H1 (cell line): ENCODE data around the gene SH3PXD2B. TPM values are rescaled to one million over a fixed set of nuclear protein-coding genes. Genes with fewer than 3 reads are reported as not detected.

Experiments used
- CTCF ChIA-PET: fragments of 300-600 bp; sonication (Branson Sonifier 250); formaldehyde crosslinking; loops from one replicate; lab custom pipeline; 2021; ENCODE audit not compliant: partially characterized antibody; lab: Charles Lee
- POLR2A ChIA-PET: fragments of 300-600 bp; sonication (Branson Sonifier 250); formaldehyde crosslinking; loops from one replicate; lab custom pipeline; 2021; ENCODE audit warnings: inconsistent platforms; ENCODE audit not compliant: partially characterized antibody; lab: Charles Lee
- DNase-seq, 2 experiments: peaks; one replicate each; pipeline versions ENCODE4 v3.0.0 to v3.0.0-alpha.2; 2010 to 2022; ENCODE audit warnings: low spot score in 2 of 2, low read depth in 1 of 2, mixed read lengths in 1 of 2
- FAIRE-seq: peaks from 2 replicates; lab custom pipeline; 2011; peaks lifted over from hg19 to GRCh38; lab: Jason Lieb, UNC
- H2AFZ ChIP-seq: 2 replicates; pipeline ENCODE4 v1.8.1; 2012; ENCODE audit warnings: low read length, inconsistent platforms
- H2AK5ac ChIP-seq: 2 replicates; pipeline ENCODE4 v1.6.1; 2013; ENCODE audit warnings: low read depth, low read length
- H2BK120ac ChIP-seq: replicated peaks from 2 replicates; pipeline ENCODE3; 2013; ENCODE audit warnings: low read depth, low read length, inconsistent platforms
- H2BK12ac ChIP-seq: 2 replicates; pipeline ENCODE4 v1.6.1; 2013; ENCODE audit warnings: low read depth, low read length
- H2BK15ac ChIP-seq: 2 replicates; pipeline ENCODE4 v1.6.1; 2013; ENCODE audit warnings: low read length
- H2BK20ac ChIP-seq: 2 replicates; pipeline ENCODE4 v1.6.1; 2013; ENCODE audit warnings: low read length
- H2BK5ac ChIP-seq: 2 replicates; pipeline ENCODE4 v1.6.1; 2013; ENCODE audit warnings: low read depth, low read length
- H3K14ac ChIP-seq: 2 replicates; pipeline ENCODE4 v1.6.1; 2013; ENCODE audit warnings: inconsistent platforms; ENCODE audit not compliant: insufficient read length
- H3K18ac ChIP-seq: 2 replicates; pipeline ENCODE4 v1.6.1; 2013; ENCODE audit warnings: low read length; ENCODE audit errors: extremely low read depth
- H3K23ac ChIP-seq: 2 replicates; pipeline ENCODE4 v1.6.1; 2013; ENCODE audit warnings: inconsistent platforms; ENCODE audit not compliant: insufficient read length
- H3K23me2 ChIP-seq: 2 replicates; pipeline ENCODE4 v1.6.1; 2013; ENCODE audit warnings: low read depth, low read length
- H3K27ac ChIP-seq: 2 replicates; pipeline ENCODE4 v1.6.1; 2011; ENCODE audit warnings: low read depth, low read length, inconsistent platforms
- H3K27me3 ChIP-seq, 4 experiments: replicated peaks in 1 of 4; 1 replicate in 1 of 4; 2 replicates in 3 of 4; pipeline versions ENCODE4 v1.6.1 to v1.8.1; 2011 to 2013; ENCODE audit warnings: low read length in 3 of 4, mild to moderate bottlenecking in 3 of 4, inconsistent platforms in 2 of 4, mixed read lengths in 2 of 4, moderate library complexity in 1 of 4; ENCODE audit not compliant: control insufficient read depth in 3 of 4, insufficient read depth in 3 of 4; ENCODE audit errors: extremely low read depth in 1 of 4
- H3K36me3 ChIP-seq, 4 experiments: 2 replicates each; pipeline versions ENCODE4 v1.6.1 to v1.8.1; 2011 to 2013; ENCODE audit warnings: mild to moderate bottlenecking in 4 of 4, low read length in 3 of 4, moderate library complexity in 2 of 4, control low read depth in 1 of 4, inconsistent platforms in 1 of 4; ENCODE audit not compliant: insufficient read depth in 4 of 4, control insufficient read depth in 2 of 4
- H3K4ac ChIP-seq: replicated peaks from 2 replicates; pipeline ENCODE3; 2013; ENCODE audit warnings: low read length, low read depth, mixed read lengths, inconsistent platforms; ENCODE audit not compliant: insufficient read length
- H3K4me1 ChIP-seq, 4 experiments: replicated peaks in 1 of 4; 1 replicate in 1 of 4; 2 replicates in 3 of 4; pipeline versions ENCODE4 v1.6.1 to v1.8.1; 2011 to 2013; ENCODE audit warnings: low read length in 3 of 4, inconsistent platforms in 2 of 4, mixed read lengths in 1 of 4; ENCODE audit not compliant: insufficient read depth in 4 of 4, control insufficient read depth in 3 of 4
- H3K4me2 ChIP-seq, 2 experiments: 2 replicates each; pipeline versions ENCODE4 v1.6.1 to v1.8.1; 2011 to 2013; ENCODE audit warnings: low read depth in 2 of 2, low read length in 2 of 2, control low read depth in 1 of 2, inconsistent platforms in 1 of 2, mild to moderate bottlenecking in 1 of 2; ENCODE audit not compliant: insufficient read depth in 1 of 2
- H3K4me3 ChIP-seq, 4 experiments: fragments of 200-600, 300-600 bp in 1 of 4; sonication (generic), shearing (Covaris generic), sonication (Bioruptor Twin) in 1 of 4; 2 replicates each; pipeline versions ENCODE4 v1.5.1 to v1.8.1; 2011 to 2016; ENCODE audit warnings: low read length in 4 of 4, low read depth in 3 of 4, control low read depth in 2 of 4, inconsistent platforms in 2 of 4, mild to moderate bottlenecking in 2 of 4, mixed read lengths in 1 of 4, moderate library complexity in 1 of 4; ENCODE audit not compliant: insufficient read depth in 2 of 4; ENCODE audit errors: extremely low read depth in 1 of 4
- H3K56ac ChIP-seq: replicated peaks from 2 replicates; pipeline ENCODE3; 2013; ENCODE audit warnings: low read depth, mild to moderate bottlenecking, mixed read lengths, low read length, inconsistent platforms; ENCODE audit not compliant: insufficient read length
- H3K79me1 ChIP-seq: 2 replicates; pipeline ENCODE4 v1.6.1; 2013; ENCODE audit warnings: low read depth, low read length, control low read depth
- H3K79me2 ChIP-seq, 2 experiments: 2 replicates each; pipeline versions ENCODE4 v1.6.1 to v1.8.1; 2012 to 2013; ENCODE audit warnings: low read length in 2 of 2, mild to moderate bottlenecking in 2 of 2, inconsistent platforms in 1 of 2; ENCODE audit not compliant: insufficient read depth in 2 of 2, control insufficient read depth in 1 of 2
- H3K9ac ChIP-seq, 4 experiments: replicated peaks in 1 of 4; 1 replicate in 1 of 4; 2 replicates in 3 of 4; pipeline versions ENCODE4 v1.6.1 to v1.8.1; 2011 to 2013; ENCODE audit warnings: low read depth in 3 of 4, low read length in 3 of 4, control low read depth in 2 of 4, mild to moderate bottlenecking in 2 of 4, moderate library complexity in 2 of 4, inconsistent platforms in 1 of 4; ENCODE audit errors: extremely low read depth in 1 of 4
- H3K9me3 ChIP-seq, 2 experiments: 2 replicates each; pipeline versions ENCODE4 v1.6.1 to v1.8.1; 2012 to 2013; ENCODE audit warnings: mild to moderate bottlenecking in 2 of 2, moderate library complexity in 2 of 2, control low read depth in 1 of 2, inconsistent platforms in 1 of 2, low read depth in 1 of 2, low read length in 1 of 2, mixed read lengths in 1 of 2; ENCODE audit not compliant: insufficient read depth in 2 of 2
- H4K20me1 ChIP-seq, 2 experiments: replicated peaks in 1 of 2; 2 replicates each; pipeline versions ENCODE3 to v1.8.1; 2011 to 2013; ENCODE audit warnings: inconsistent platforms in 2 of 2, low read length in 2 of 2, mild to moderate bottlenecking in 1 of 2; ENCODE audit not compliant: insufficient read depth in 2 of 2, control insufficient read depth in 1 of 2
- H4K5ac ChIP-seq: 2 replicates; pipeline ENCODE4 v1.6.1; 2013; ENCODE audit warnings: low read length, low read depth, mixed read lengths, inconsistent platforms; ENCODE audit not compliant: insufficient read length
- H4K8ac ChIP-seq: 2 replicates; pipeline ENCODE4 v1.8.0; 2013; ENCODE audit warnings: mild to moderate bottlenecking, moderate library complexity, low read length, inconsistent platforms; ENCODE audit not compliant: insufficient read depth; ENCODE audit errors: extremely low read depth
- H4K91ac ChIP-seq: replicated peaks from 2 replicates; pipeline ENCODE3; 2013; ENCODE audit warnings: low read length, mixed read lengths, inconsistent platforms; ENCODE audit not compliant: insufficient read length
- CHD1 ChIP-seq: IDR thresholded peaks from 2 replicates; pipeline ENCODE4 v1.6.1; 2012; ENCODE audit warnings: low read depth, low read length, improper control_type of control experiment
- JUN ChIP-seq: IDR thresholded peaks from 2 replicates; pipeline ENCODE4 v1.6.1; 2011; ENCODE audit warnings: low read depth, mild to moderate bottlenecking, improper control_type of control experiment, low read length
- JUND ChIP-seq: IDR thresholded peaks from 2 replicates; pipeline ENCODE4 v1.6.1; 2011; ENCODE audit warnings: mild to moderate bottlenecking, improper control_type of control experiment, low read length
- RXRA ChIP-seq: IDR thresholded peaks from 2 replicates; pipeline ENCODE4 v1.6.1; 2011; ENCODE audit warnings: low read depth, mild to moderate bottlenecking, low read length, moderate library complexity; ENCODE audit not compliant: insufficient read depth
- SIX5 ChIP-seq: IDR thresholded peaks from 2 replicates; pipeline ENCODE4 v1.6.1; 2011; ENCODE audit warnings: mild to moderate bottlenecking, low read depth, low read length
- SP1 ChIP-seq: IDR thresholded peaks from 2 replicates; pipeline ENCODE4 v1.6.1; 2011; ENCODE audit warnings: low read depth, low read length
- USF2 ChIP-seq: IDR thresholded peaks from 2 replicates; pipeline ENCODE4 v1.6.1; 2011; ENCODE audit warnings: low read length, improper control_type of control experiment
- WGBS, 2 experiments: shearing (Covaris generic) in 1 of 2; methylation state at CpG; one replicate each; pipeline versions ENCODE4 v1.1.6 to v1.1.7; 2013 to 2015; ENCODE audit warnings: low lambda C conversion rate in 2 of 2, mixed read lengths in 2 of 2, inconsistent platforms in 1 of 2, low coverage in 1 of 2, missing lambda C conversion rate in 1 of 2; ENCODE audit not compliant: insufficient replicate concordance in 2 of 2, insufficient coverage in 1 of 2, insufficient read length in 1 of 2; ENCODE audit errors: extremely low coverage in 1 of 2, missing lambda C conversion rate in 1 of 2; 5-methylcytosine and 5-hydroxymethylcytosine counted together
- polyA plus RNA-seq, 7 experiments: library from polyadenylated mRNA; depleted of rRNA in 3 of 7; stranded (reverse) in 5 of 7; unstranded in 2 of 7; fragments of >200 nt in 5 of 7; fragments of 200-250 nt in 2 of 7; gene quantifications; 1 replicate in 5 of 7; 2 replicates in 1 of 7; 4 replicates in 1 of 7; pipeline versions ENCODE4 v1.2.1 to v1.2.3, GENCODE V29; 2011 to 2013; ENCODE audit warnings: missing spikeins in 2 of 7, mixed read lengths in 2 of 7
- total RNA-seq: library from RNA; stranded (reverse); fragmentation: NEBNext Ultra II Directional; extraction: Animal tissue kit (Norgen Biotek cat#: 25700); gene quantifications from 2 replicates; pipeline ENCODE4 v1.2.1, GENCODE V29; 2021

Gene SH3PXD2B
- total and polyA plus RNA-seq, 2 of the 8 experiments (the other 6 are each of a cell fraction or from before 2014, with no cell fraction given) = 32.9 to 72.9 TPM

- no peak overlapping the region for H3K4ac ChIP-seq
- H4K91ac ChIP-seq = no peak overlapping the region
- H3K18ac ChIP-seq = no peak overlapping the region
- H3K14ac ChIP-seq = no peak overlapping the region
- no peak overlapping the region for H4K5ac ChIP-seq
- peaks cover 0 to 41% of the 10 kb centered on the region in 2 experiments; a peak in 3 of 4 replicates for H3K79me2 ChIP-seq
- no peak overlapping the region for H3K23ac ChIP-seq
- no peak overlapping the region for H3K4me2 ChIP-seq
- H2AK5ac ChIP-seq = no peak overlapping the region
- H3K79me1 ChIP-seq = peaks cover 11% of the 10 kb centered on the region
- H4K20me1 ChIP-seq = peaks cover 6 to 28% of the 10 kb centered on the region in 2 experiments
- no peak overlapping the region for H3K56ac ChIP-seq
- H2BK12ac ChIP-seq = no peak overlapping the region
- H2BK15ac ChIP-seq = no peak overlapping the region
- H4K8ac ChIP-seq = no peak overlapping the region
- DNase-seq (no peak), FAIRE-seq (no peak)
- CTCF ChIA-PET = interaction anchor here (0.6 to 5.2 kb wide), 4 partner anchors 11 to 582 kb away, joined by 3 to 27 read pairs (median 3); no protein-coding TSS in a partner anchor
- POLR2A ChIA-PET = interaction anchor here (0.6 to 0.7 kb wide), 2 partner anchors 249 to 348 kb away, joined by 4 to 5 read pairs; no protein-coding TSS in a partner anchor
- no peak overlapping the region for H2BK5ac ChIP-seq
- TF ChIP-seq JUND (no peak), USF2 (peak; percentile 58), JUN (no peak), SIX5 (no peak), SP1 (no peak), RXRA (no peak), CHD1 (no peak)
- no peak overlapping the region for H3K4me3 ChIP-seq
- no peak overlapping the region for H3K9ac ChIP-seq
- H3K4me1 ChIP-seq = peaks cover 0 to 3% (median 0%) of the 10 kb centered on the region in 4 experiments; a peak in 2 of 7 replicates
- no peak overlapping the region for H3K27ac ChIP-seq
- no peak overlapping the region for H2AFZ ChIP-seq
- H3K36me3 ChIP-seq = peaks cover 3 to 29% (median 17%) of the 10 kb centered on the region in 4 experiments
- no peak overlapping the region for H2BK120ac ChIP-seq
- no peaks in the 10 kb centered on the region for H3K23me2 ChIP-seq
- WGBS, 2 experiments = 91% methylated on average over 20 of the region's 20 CpGs; no CpG with 5 or more reads in 1 of the 2 experiments
- H2BK20ac ChIP-seq = no peak overlapping the region
- H3K9me3 ChIP-seq = no peaks in the 10 kb centered on the region
- no peaks in the 10 kb centered on the region for H3K27me3 ChIP-seq
Observed at GRCh38 chr5:172423379-172424110, 30.8 kb downstream of the SH3PXD2B start.
